Skeletal muscle satellite cell (primary cell): ENCODE data around the gene STKLD1.

Experiments
- H3K27me3 ChIP-seq: 2 replicates; pipeline ENCODE4 v1.7.0; 2013; ENCODE audit warnings: low read length; ENCODE audit not compliant: control insufficient read depth, insufficient read depth
- H3K36me3 ChIP-seq: 2 replicates; pipeline ENCODE4 v1.7.0; 2013; ENCODE audit warnings: mild to moderate bottlenecking, control low read depth, low read length; ENCODE audit not compliant: insufficient read depth
- H3K4me1 ChIP-seq: 2 replicates; pipeline ENCODE4 v1.7.0; 2013; ENCODE audit warnings: low read length; ENCODE audit not compliant: control insufficient read depth, insufficient read depth
- H3K4me2 ChIP-seq: 2 replicates; pipeline ENCODE4 v1.7.0; 2013; ENCODE audit warnings: mild to moderate bottlenecking, low read length
- H3K4me3 ChIP-seq: 2 replicates; pipeline ENCODE4 v1.7.0; 2013; ENCODE audit warnings: low read length
- H3K9ac ChIP-seq: 2 replicates; pipeline ENCODE4 v1.7.0; 2013; ENCODE audit warnings: mild to moderate bottlenecking, low read depth, low read length, moderate library complexity
- H3K9me3 ChIP-seq: replicated peaks from 2 replicates; pipeline ENCODE4 v1.7.0; 2013; ENCODE audit warnings: mild to moderate bottlenecking, control low read depth, low read length

STKLD1 gene

GRCh38 chr9:133379153-133380086 is 3.3 kb downstream of the STKLD1 start:
- H3K9me3 ChIP-seq = no peaks in the 10 kb centered on the region
- H3K36me3 ChIP-seq = no peaks in the 10 kb centered on the region
- no peak overlapping the region for H3K9ac ChIP-seq
- H3K4me2 ChIP-seq = no peak overlapping the region
- no peak overlapping the region for H3K4me3 ChIP-seq
- peaks cover 16% of the 10 kb centered on the region for H3K4me1 ChIP-seq
- no peaks in the 10 kb centered on the region for H3K27me3 ChIP-seq

- H3K9me3 ChIP-seq = no peaks in the 10 kb centered on the region
- H3K4me1 ChIP-seq = peaks cover 16% of the 10 kb centered on the region
- no peaks in the 10 kb centered on the region for H3K27me3 ChIP-seq
- no peaks in the 10 kb centered on the region for H3K36me3 ChIP-seq
- H3K4me3 ChIP-seq = no peak overlapping the region
- no peak overlapping the region for H3K4me2 ChIP-seq
- no peak overlapping the region for H3K9ac ChIP-seq
Observed at GRCh38 chr9:133380734-133381133, 4.6 kb downstream of the STKLD1 start.

GRCh38 chr9:133382507-133383141 is 6.5 kb downstream of the STKLD1 start:
- Histone ChIP-seq H3K9ac (no peak overlapping the region), H3K4me3 (no peak overlapping the region), H3K36me3 (no peaks in the 10 kb centered on the region), H3K9me3 (no peaks in the 10 kb centered on the region), H3K4me2 (no peak overlapping the region), H3K27me3 (no peaks in the 10 kb centered on the region), H3K4me1 (peaks cover 7% of the 10 kb centered on the region)

GRCh38 chr9:133383438-133383837 is 7.3 kb downstream of the STKLD1 start:
- Histone ChIP-seq H3K9me3 (no peaks in the 10 kb centered on the region), H3K9ac (no peak overlapping the region), H3K4me2 (no peak overlapping the region), H3K4me3 (no peak overlapping the region), H3K4me1 (no peaks in the 10 kb centered on the region), H3K36me3 (no peaks in the 10 kb centered on the region), H3K27me3 (no peaks in the 10 kb centered on the region)

GRCh38 chr9:133384736-133385321 is 8.7 kb downstream of the STKLD1 start:
- H3K4me1 ChIP-seq = no peaks in the 10 kb centered on the region
- H3K9me3 ChIP-seq = no peaks in the 10 kb centered on the region
- H3K27me3 ChIP-seq = peaks cover 6% of the 10 kb centered on the region
- H3K9ac ChIP-seq = no peak overlapping the region
- H3K4me3 ChIP-seq = no peak overlapping the region
- no peaks in the 10 kb centered on the region for H3K36me3 ChIP-seq
- H3K4me2 ChIP-seq = no peak overlapping the region

- Histone ChIP-seq H3K36me3 (no peaks in the 10 kb centered on the region), H3K27me3 (peaks cover 6% of the 10 kb centered on the region), H3K4me1 (no peaks in the 10 kb centered on the region), H3K9me3 (no peaks in the 10 kb centered on the region), H3K4me3 (no peak overlapping the region), H3K9ac (no peak overlapping the region), H3K4me2 (no peak overlapping the region)
Observed at GRCh38 chr9:133385452-133385851, 9.3 kb downstream of the STKLD1 start.

- Histone ChIP-seq H3K4me2 (no peak overlapping the region), H3K4me3 (no peak overlapping the region)
Observed at GRCh38 chr9:133386338-133386737, 10.2 kb downstream of the STKLD1 start.

GRCh38 chr9:133387680-133388079 is 11.5 kb downstream of the STKLD1 start:
- Histone ChIP-seq H3K9me3 (no peaks in the 10 kb centered on the region), H3K4me3 (no peak overlapping the region), H3K4me2 (no peak overlapping the region), H3K4me1 (no peaks in the 10 kb centered on the region), H3K27me3 (peaks cover 6% of the 10 kb centered on the region), H3K9ac (no peak overlapping the region), H3K36me3 (no peaks in the 10 kb centered on the region)

More at GRCh38 chr9:133386338-133386737, 10.2 kb downstream of the STKLD1 start:
- Histone ChIP-seq H3K4me1 (no peaks in the 10 kb centered on the region), H3K36me3 (no peaks in the 10 kb centered on the region), H3K27me3 (peaks cover 6% of the 10 kb centered on the region), H3K9me3 (no peaks in the 10 kb centered on the region), H3K9ac (no peak overlapping the region)

GRCh38 chr9:133389025-133389557 is 12.9 kb downstream of the STKLD1 start:
- Histone ChIP-seq H3K27me3 (peaks cover 12% of the 10 kb centered on the region), H3K9ac (no peak overlapping the region), H3K4me3 (no peak overlapping the region), H3K9me3 (no peaks in the 10 kb centered on the region), H3K4me2 (no peak overlapping the region), H3K36me3 (no peaks in the 10 kb centered on the region), H3K4me1 (no peaks in the 10 kb centered on the region)

- Histone ChIP-seq H3K4me2 (no peak overlapping the region), H3K4me1 (no peaks in the 10 kb centered on the region), H3K4me3 (no peak overlapping the region), H3K27me3 (peaks cover 15% of the 10 kb centered on the region), H3K9ac (no peak overlapping the region), H3K9me3 (no peaks in the 10 kb centered on the region), H3K36me3 (no peaks in the 10 kb centered on the region)
Observed at GRCh38 chr9:133389562-133389961, 13.4 kb downstream of the STKLD1 start.

- Histone ChIP-seq H3K4me3 (no peak overlapping the region), H3K36me3 (no peaks in the 10 kb centered on the region), H3K9me3 (no peaks in the 10 kb centered on the region), H3K9ac (no peak overlapping the region), H3K4me1 (no peaks in the 10 kb centered on the region), H3K4me2 (no peak overlapping the region), H3K27me3 (peaks cover 26% of the 10 kb centered on the region)
Observed at GRCh38 chr9:133390713-133391112, 14.5 kb downstream of the STKLD1 start.
